ENCODE results near the gene LPP.
A peak's percentile ranks its signal among the peaks of the same experiment; 100 is the strongest.

LPP gene

GRCh38 chr3:188875413-188875812 lies 721.5 kb downstream of the LPP start:
- Histone ChIP-seq H2AFZ (ENCODE audit: low read length) (no peak overlapping the region), H3K36me3 (replicated peaks; ENCODE audit: insufficient read depth, low read length) (no peaks in the 10 kb centered on the region), H3K9me2 (replicated peaks; ENCODE audit: insufficient read depth, low read length) (no peaks in the 10 kb centered on the region), H3K9ac (ENCODE audit: low read length) (no peak overlapping the region), H3K4me3 (ENCODE audit: low read length) (no peak overlapping the region), H3F3A (ENCODE audit: insufficient read depth, low read length) (peaks cover 18% of the 10 kb centered on the region), H3K27ac (ENCODE audit: low read length) (no peak overlapping the region), H3K79me2 (ENCODE audit: low read length) (no peaks in the 10 kb centered on the region), H3K9me3 (replicated peaks; ENCODE audit: insufficient read depth, low read length) (no peaks in the 10 kb centered on the region), H3K4me1 (ENCODE audit: low read length) (peaks cover 8% of the 10 kb centered on the region), H3K27me3 (replicated peaks; ENCODE audit: insufficient read depth, low read length) (peaks cover 22% of the 10 kb centered on the region), H4K20me1 (ENCODE audit: insufficient read depth, low read length) (no peaks in the 10 kb centered on the region), H3K4me2 (ENCODE audit: low read depth, low read length) (peak overlapping the region; percentile 12; the same call in 1 of the 2 replicates)
- DNase-seq, result peak; percentile 88
- TF ChIP-seq EZH2 (optimal IDR thresholded peaks at IDR 0.05; ENCODE audit: low read depth, low read length), result no peak
- peak; percentile 92; the same call in 1 of the 2 replicates for TF ChIP-seq EZH2phosphoT487 (IDR thresholded peaks at IDR 0.05; ENCODE audit: low read length)
- TF ChIP-seq CTCF (IDR thresholded peaks at IDR 0.05; ENCODE audit: low read length), result no peak

GRCh38 chr3:188876370-188876769 lies 722.4 kb downstream of the LPP start:
- Histone ChIP-seq H3K4me3 (ENCODE audit: low read length) (no peak overlapping the region), H3K9me2 (replicated peaks; ENCODE audit: insufficient read depth, low read length) (no peaks in the 10 kb centered on the region), H3F3A (ENCODE audit: insufficient read depth, low read length) (peaks cover 18% of the 10 kb centered on the region), H3K4me2 (ENCODE audit: low read depth, low read length) (no peak overlapping the region), H3K27ac (ENCODE audit: low read length) (no peak overlapping the region), H3K9ac (ENCODE audit: low read length) (no peak overlapping the region), H3K27me3 (replicated peaks; ENCODE audit: insufficient read depth, low read length) (peaks cover 22% of the 10 kb centered on the region), H3K79me2 (ENCODE audit: low read length) (no peaks in the 10 kb centered on the region), H2AFZ (ENCODE audit: low read length) (no peak overlapping the region), H4K20me1 (ENCODE audit: insufficient read depth, low read length) (no peaks in the 10 kb centered on the region), H3K9me3 (replicated peaks; ENCODE audit: insufficient read depth, low read length) (no peaks in the 10 kb centered on the region), H3K4me1 (ENCODE audit: low read length) (peaks cover 8% of the 10 kb centered on the region), H3K36me3 (replicated peaks; ENCODE audit: insufficient read depth, low read length) (no peaks in the 10 kb centered on the region)
- no peak for DNase-seq
- TF ChIP-seq EZH2 (optimal IDR thresholded peaks at IDR 0.05; ENCODE audit: low read depth, low read length), result no peak
- TF ChIP-seq CTCF (IDR thresholded peaks at IDR 0.05; ENCODE audit: low read length), result no peak
- TF ChIP-seq EZH2phosphoT487 (IDR thresholded peaks at IDR 0.05; ENCODE audit: low read length), result no peak

GRCh38 chr3:188877381-188877780 lies 723.4 kb downstream of the LPP start:
- no peak overlapping the region for H3K27ac ChIP-seq (ENCODE audit: low read length)
- H3K27me3 ChIP-seq (replicated peaks; ENCODE audit: insufficient read depth, low read length), result peaks cover 22% of the 10 kb centered on the region
- no peaks in the 10 kb centered on the region for H3K79me2 ChIP-seq (ENCODE audit: low read length)
- H3K9me2 ChIP-seq (replicated peaks; ENCODE audit: insufficient read depth, low read length), result no peaks in the 10 kb centered on the region
- H2AFZ ChIP-seq (ENCODE audit: low read length), result no peak overlapping the region
- H3F3A ChIP-seq (ENCODE audit: insufficient read depth, low read length), result peaks cover 18% of the 10 kb centered on the region
- no peaks in the 10 kb centered on the region for H3K9me3 ChIP-seq (replicated peaks; ENCODE audit: insufficient read depth, low read length)
- H3K4me2 ChIP-seq (ENCODE audit: low read depth, low read length), result no peak overlapping the region
- TF ChIP-seq CTCF (IDR thresholded peaks at IDR 0.05; ENCODE audit: low read length) (no peak), EZH2 (optimal IDR thresholded peaks at IDR 0.05; ENCODE audit: low read depth, low read length) (no peak), EZH2phosphoT487 (IDR thresholded peaks at IDR 0.05; ENCODE audit: low read length) (no peak)
- DNase-seq, result no peak
- peaks cover 8% of the 10 kb centered on the region for H3K4me1 ChIP-seq (ENCODE audit: low read length)
- H3K4me3 ChIP-seq (ENCODE audit: low read length), result no peak overlapping the region
- no peaks in the 10 kb centered on the region for H3K36me3 ChIP-seq (replicated peaks; ENCODE audit: insufficient read depth, low read length)
- H3K9ac ChIP-seq (ENCODE audit: low read length), result no peak overlapping the region
- no peaks in the 10 kb centered on the region for H4K20me1 ChIP-seq (ENCODE audit: insufficient read depth, low read length)

Data from MM.1S (cell line).